HUES64 (cell line): Measurements from ENCODE around the gene INHBB.
"Not testable (repeated sequence)": the region's sequence is repeated elsewhere in the genome, so short reads cannot be mapped to it uniquely, and the experiment has no call there.

Experiments used
- H3K27ac ChIP-seq: 2 replicates; pipeline ENCODE4 v1.7.0; 2013; ENCODE audit warnings: low read depth, low read length, inconsistent platforms
- H3K27me3 ChIP-seq: 2 replicates; pipeline ENCODE4 v1.6.1; 2013; ENCODE audit warnings: mild to moderate bottlenecking, low read length; ENCODE audit not compliant: insufficient read depth
- H3K36me3 ChIP-seq: 2 replicates; pipeline ENCODE4 v1.6.1; 2013; ENCODE audit warnings: mild to moderate bottlenecking, low read length; ENCODE audit not compliant: insufficient read depth
- H3K4me1 ChIP-seq: 2 replicates; pipeline ENCODE4 v1.6.1; 2013; ENCODE audit warnings: mild to moderate bottlenecking, low read length, moderate library complexity; ENCODE audit not compliant: insufficient read depth
- H3K4me3 ChIP-seq: 2 replicates; pipeline ENCODE4 v1.5.1; 2013; ENCODE audit warnings: mild to moderate bottlenecking, low read length, moderate library complexity
- H3K9ac ChIP-seq: 2 replicates; pipeline ENCODE4 v1.6.1; 2013; ENCODE audit warnings: mild to moderate bottlenecking, low read depth, low read length
- H3K9me3 ChIP-seq: 2 replicates; pipeline ENCODE4 v1.6.1; 2013; ENCODE audit warnings: low read depth, low read length; ENCODE audit not compliant: insufficient read depth
- WGBS: fragments of 150-250, 120-280 bp; methylation state at CpG from one replicate; pipeline ENCODE4 v1.1.7; 2013; ENCODE audit warnings: missing lambda C conversion rate; 5-methylcytosine and 5-hydroxymethylcytosine counted together

The INHBB gene

DNA sequence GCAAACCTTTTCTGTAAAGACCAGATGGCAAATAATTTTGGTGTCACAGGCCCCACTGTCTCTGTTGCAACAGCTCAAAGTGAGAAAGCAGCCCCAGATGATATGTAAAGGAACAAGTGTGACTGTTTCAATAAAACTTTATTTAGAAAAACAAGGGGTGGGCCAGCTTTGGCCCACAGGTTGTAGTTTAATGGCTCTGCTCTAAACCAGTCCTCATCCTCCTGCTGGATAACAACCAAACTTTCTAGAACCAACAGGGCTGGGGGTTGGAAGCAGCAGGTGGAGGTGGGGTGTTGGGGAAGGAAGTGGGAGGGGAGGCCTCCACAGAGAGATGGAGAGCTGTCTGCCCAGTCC lies 28.8 kb upstream of the INHBB start:
- Histone ChIP-seq H3K9me3 (no peaks in the 10 kb centered on the region), H3K36me3 (no peaks in the 10 kb centered on the region), H3K9ac (no peak overlapping the region), H3K27ac (no peak overlapping the region), H3K4me1 (no peaks in the 10 kb centered on the region), H3K4me3 (no peak overlapping the region), H3K27me3 (peaks cover 34% of the 10 kb centered on the region)

DNA sequence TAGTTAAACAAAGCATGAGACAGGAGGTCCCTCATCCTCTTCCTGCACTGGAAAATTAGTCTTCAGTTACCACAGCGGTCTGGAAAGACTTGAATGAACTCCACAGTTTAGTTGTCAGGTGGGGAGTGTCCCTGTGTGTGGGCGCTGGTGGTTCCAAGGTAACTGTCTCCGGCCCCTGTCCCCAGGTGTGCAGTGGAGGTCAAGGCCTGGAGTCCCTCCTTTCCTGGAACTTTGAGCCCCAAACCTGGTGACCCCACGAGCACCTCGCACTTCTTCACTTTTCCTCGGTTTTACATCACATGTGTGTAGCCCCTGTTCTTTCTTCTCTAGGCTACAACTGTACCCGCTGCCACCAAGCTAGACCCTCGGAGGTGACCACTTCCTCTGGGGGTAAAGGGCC lies 28.0 kb upstream of the INHBB start:
- 95% methylated on average over 8 of the region's 8 CpGs for WGBS

DNA sequence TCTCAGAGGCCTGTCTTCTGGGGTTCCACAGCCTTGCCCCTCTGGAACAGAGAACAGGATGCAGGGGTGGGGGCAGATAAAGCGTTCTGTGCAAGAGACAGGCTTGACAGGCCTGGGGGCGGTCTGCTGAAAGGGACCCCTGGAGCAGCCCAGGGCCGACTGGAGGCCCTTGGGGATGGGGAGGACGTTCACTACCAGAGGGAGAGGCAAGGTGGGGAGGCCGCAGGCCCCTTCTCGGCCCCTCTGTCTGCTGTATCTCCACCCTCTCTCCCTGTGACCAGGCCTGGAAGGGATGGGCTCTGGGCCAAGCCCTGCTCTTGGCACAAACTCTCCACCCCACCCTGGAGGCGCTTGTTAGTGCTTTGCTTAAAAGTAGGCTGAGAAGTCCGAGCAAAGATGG lies 27.3 kb upstream of the INHBB start:
- peaks cover 22% of the 10 kb centered on the region for H3K27me3 ChIP-seq
- H3K27ac ChIP-seq, result no peak overlapping the region
- H3K36me3 ChIP-seq, result no peaks in the 10 kb centered on the region
- WGBS, result 79% methylated on average over 7 of the region's 8 CpGs
- no peaks in the 10 kb centered on the region for H3K9me3 ChIP-seq
- H3K4me1 ChIP-seq, result no peaks in the 10 kb centered on the region
- H3K4me3 ChIP-seq, result no peak overlapping the region
- no peak overlapping the region for H3K9ac ChIP-seq

More for the DNA sequence above, 28.0 kb upstream of the INHBB start:
- Histone ChIP-seq H3K4me1 (no peaks in the 10 kb centered on the region), H3K36me3 (no peaks in the 10 kb centered on the region), H3K27me3 (peaks cover 27% of the 10 kb centered on the region), H3K9me3 (no peaks in the 10 kb centered on the region), H3K27ac (no peak overlapping the region), H3K9ac (no peak overlapping the region), H3K4me3 (no peak overlapping the region)

DNA sequence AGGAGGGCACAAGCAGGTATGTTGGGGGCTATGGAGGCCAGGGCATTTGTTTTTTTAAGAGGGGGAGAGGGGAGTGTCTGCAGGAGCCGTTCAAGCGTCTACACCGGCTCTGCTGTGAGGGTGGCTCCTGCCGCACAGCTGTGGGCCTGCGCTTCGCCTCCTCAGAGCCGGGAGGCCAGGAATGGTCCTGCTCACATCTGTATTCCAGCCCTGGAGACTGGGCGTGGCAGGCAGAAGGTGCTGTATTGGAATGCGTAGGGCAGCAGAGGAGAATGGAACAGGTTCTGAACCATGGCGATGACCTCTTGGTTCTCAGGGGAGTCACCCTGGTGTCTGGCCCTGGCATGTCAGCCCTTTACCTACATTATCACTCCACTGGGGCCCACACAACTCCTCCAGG lies 26.8 kb upstream of the INHBB start:
- Histone ChIP-seq H3K9ac (no peak overlapping the region), H3K27me3 (peaks cover 17% of the 10 kb centered on the region), H3K4me3 (no peak overlapping the region), H3K9me3 (no peaks in the 10 kb centered on the region), H3K4me1 (no peaks in the 10 kb centered on the region), H3K27ac (no peak overlapping the region), H3K36me3 (no peaks in the 10 kb centered on the region)
- WGBS, result 91% methylated on average over 10 of the region's 10 CpGs

DNA sequence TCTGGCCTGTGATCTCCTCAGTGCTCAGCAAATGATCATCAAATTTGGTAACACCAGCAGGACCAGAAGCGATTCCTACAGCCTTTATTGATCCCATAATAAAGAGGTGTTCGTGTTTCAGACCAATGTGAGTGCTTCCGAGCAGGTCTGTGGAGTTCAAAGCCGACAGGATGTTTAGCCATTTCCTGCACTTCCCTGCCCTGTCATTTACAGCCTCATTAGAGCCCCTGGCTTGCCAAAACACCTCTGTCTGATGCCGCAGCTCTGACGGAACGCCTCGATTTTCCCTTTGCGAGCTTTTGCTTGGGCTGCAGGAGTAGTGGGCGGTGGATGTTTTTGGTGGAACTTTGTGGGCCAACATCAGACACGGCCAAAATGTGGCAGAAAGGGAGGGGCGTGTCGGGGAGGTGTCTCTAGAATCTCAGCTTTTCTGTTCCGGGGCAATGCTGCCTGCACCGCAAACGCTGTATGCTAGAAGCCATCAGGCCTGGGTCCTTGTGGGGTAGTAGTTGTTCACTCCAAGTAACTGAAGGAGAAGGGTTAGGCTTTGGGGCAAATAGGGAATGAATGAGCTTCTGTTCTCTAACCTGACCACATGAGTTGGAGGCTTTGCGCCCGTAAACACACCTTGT lies 26.1 kb upstream of the INHBB start:
- WGBS, result 87% methylated on average over 18 of the region's 18 CpGs
- Histone ChIP-seq H3K27me3 (peaks cover 10% of the 10 kb centered on the region), H3K9ac (no peak overlapping the region), H3K36me3 (no peaks in the 10 kb centered on the region), H3K9me3 (no peaks in the 10 kb centered on the region), H3K4me1 (no peaks in the 10 kb centered on the region), H3K27ac (no peak overlapping the region), H3K4me3 (no peak overlapping the region)

DNA sequence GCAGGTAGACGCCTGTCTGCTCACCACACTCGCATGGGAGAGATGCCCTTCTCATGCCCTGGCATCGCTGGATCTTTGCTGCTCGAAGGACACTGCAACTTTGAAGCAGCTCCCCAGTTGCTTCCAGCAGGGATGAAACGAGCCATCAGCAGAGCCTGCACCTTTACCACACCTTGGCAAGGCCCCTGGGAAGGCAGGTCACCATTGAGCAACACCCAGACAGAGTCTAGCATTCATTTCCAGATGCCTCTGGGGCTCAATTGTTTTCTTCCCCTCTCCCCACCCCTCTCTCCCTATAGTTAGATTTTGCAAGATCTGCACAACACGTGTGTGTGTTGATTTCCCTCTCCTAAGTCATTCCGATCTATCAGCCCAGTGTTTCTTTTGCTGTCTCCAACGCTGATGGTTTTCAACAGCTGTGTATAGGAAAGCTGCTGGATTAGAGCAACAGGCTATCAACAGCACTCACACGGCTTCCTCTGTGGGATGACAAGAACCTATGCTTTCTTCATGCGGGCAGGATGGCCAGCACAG lies 25.6 kb upstream of the INHBB start:
- H3K27me3 ChIP-seq, result peaks cover 4% of the 10 kb centered on the region
- no peak overlapping the region for H3K27ac ChIP-seq
- no peaks in the 10 kb centered on the region for H3K36me3 ChIP-seq
- no peak overlapping the region for H3K4me3 ChIP-seq
- no peaks in the 10 kb centered on the region for H3K4me1 ChIP-seq
- no peak overlapping the region for H3K9ac ChIP-seq
- no peaks in the 10 kb centered on the region for H3K9me3 ChIP-seq
- 91% methylated on average over 10 of the region's 10 CpGs for WGBS

DNA sequence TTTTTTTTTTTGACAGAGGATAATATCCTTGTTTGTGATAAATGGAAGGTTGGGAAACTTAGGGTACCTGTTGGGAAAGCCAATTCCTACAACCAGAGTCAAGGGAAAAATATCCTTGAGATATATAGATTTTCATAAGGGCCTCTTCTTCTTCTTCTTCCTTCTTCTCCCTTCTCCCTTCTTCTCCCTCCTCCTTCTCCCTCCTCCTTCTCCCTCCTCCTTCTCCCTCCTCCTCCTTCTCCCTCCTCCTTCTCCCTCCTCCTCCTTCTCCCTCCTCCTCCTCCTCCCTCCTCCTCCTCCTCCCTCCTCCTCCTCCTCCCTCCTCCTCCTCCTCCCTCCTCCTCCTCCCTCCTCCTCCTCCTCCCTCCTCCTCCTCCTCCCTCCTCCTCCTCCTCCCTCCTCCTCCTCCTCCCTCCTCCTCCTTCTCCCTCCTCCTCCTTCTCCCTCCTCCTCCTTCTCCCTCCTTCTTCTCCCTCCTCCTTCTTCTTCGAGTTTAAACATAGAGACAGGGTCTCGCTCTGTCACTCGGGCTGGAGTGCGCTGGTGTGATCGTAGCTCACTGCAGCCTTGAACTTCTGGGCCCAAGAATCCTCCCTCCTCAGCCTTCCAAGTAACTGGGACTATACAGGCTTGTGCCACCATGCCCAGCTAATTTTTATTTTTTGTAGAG lies 24.9 kb upstream of the INHBB start:
- not testable (repeated sequence) for H3K9ac ChIP-seq
- WGBS, result 93% methylated on average over 5 of the region's 5 CpGs

DNA sequence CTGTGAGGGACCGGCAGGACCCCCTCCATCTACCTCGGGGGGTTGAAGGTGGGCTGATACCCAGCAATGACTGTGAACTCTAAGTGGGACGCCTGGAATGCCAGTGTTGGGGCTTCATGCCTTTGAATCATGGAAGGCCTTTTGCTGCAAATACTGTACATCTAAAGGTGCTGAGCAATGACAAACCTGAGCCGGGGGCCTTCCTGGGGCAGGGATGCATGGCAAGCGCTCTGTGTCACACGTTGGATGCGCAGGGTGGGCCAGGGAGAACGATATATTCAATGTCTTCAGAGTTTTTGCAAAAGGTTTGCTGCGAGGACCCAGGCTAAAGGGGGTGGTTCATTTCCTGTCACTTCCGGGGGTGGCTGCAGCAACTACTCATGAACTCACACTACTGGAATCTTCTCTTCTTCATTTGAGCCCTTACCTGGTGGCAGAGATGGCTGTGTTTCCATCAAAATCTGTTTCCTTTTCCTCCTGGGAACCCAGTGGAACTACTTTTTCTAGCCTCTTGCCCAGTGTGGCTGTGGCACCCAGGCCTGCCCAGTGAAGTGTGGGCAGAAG lies 24.1 kb upstream of the INHBB start:
- 92% methylated on average over 10 of the region's 10 CpGs for whole genome bisulfite sequencing
- Histone ChIP-seq H3K4me3 (no peak overlapping the region), H3K9ac (no peak overlapping the region), H3K27ac (no peak overlapping the region), H3K4me1 (no peaks in the 10 kb centered on the region), H3K9me3 (no peaks in the 10 kb centered on the region), H3K27me3 (peaks cover 3% of the 10 kb centered on the region), H3K36me3 (no peaks in the 10 kb centered on the region)

More for the DNA sequence above, 24.9 kb upstream of the INHBB start:
- not testable (repeated sequence) for H3K4me1 ChIP-seq, H3K36me3 ChIP-seq, H3K27ac ChIP-seq, H3K9me3 ChIP-seq, H3K27me3 ChIP-seq, H3K4me3 ChIP-seq

DNA sequence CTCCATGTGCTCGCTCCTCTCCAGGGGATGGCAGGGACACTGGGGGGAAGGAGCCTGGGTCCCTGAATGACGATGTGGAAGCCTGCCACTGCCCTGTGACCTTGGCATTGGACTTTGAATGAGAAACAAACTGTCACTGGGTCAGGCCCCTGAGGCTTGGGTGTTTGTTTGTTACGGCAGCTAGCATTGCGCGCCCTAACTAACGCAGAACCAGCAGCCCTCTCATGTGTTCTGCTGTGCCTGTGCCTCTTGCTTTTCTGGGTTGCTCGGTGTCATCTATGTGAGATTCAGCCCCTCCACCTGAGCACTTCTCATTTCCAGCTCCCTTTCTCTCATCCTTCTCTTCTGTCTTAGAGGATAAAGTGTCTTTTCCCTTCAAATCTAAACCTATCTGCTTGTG lies 23.6 kb upstream of the INHBB start:
- H3K27me3 ChIP-seq, result peaks cover 3% of the 10 kb centered on the region
- no peaks in the 10 kb centered on the region for H3K4me1 ChIP-seq
- H3K9me3 ChIP-seq, result no peaks in the 10 kb centered on the region
- no peak overlapping the region for H3K27ac ChIP-seq
- no peak overlapping the region for H3K4me3 ChIP-seq
- no peaks in the 10 kb centered on the region for H3K36me3 ChIP-seq
- 96% methylated on average over 7 of the region's 7 CpGs for WGBS
- H3K9ac ChIP-seq, result no peak overlapping the region

DNA sequence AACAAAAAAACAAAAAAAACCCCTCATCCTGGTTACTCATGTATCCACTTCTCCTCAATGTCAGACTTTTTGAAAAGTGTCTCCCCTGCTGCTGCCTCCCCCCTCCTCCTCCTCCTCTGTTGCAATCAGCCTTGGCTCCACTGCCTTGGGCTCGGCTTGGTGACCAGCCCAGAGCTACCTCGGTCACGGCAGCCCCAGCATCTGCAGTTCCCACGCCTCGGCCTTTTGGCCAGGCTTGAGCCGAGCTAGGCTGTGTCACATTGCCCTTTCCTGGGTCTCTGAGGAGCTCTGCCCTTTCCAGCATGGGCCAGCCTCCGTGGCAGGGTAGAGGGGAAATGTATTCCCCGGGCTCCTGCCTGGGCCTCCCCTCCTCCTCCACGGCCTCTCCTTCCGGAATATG lies 22.7 kb upstream of the INHBB start:
- H3K36me3 ChIP-seq, result no peaks in the 10 kb centered on the region
- no peak overlapping the region for H3K9ac ChIP-seq
- H3K4me1 ChIP-seq, result no peaks in the 10 kb centered on the region
- H3K27me3 ChIP-seq, result peaks cover 3% of the 10 kb centered on the region
- no peak overlapping the region for H3K4me3 ChIP-seq
- 90% methylated on average over 10 of the region's 10 CpGs for WGBS
- no peak overlapping the region for H3K27ac ChIP-seq
- H3K9me3 ChIP-seq, result no peaks in the 10 kb centered on the region

DNA sequence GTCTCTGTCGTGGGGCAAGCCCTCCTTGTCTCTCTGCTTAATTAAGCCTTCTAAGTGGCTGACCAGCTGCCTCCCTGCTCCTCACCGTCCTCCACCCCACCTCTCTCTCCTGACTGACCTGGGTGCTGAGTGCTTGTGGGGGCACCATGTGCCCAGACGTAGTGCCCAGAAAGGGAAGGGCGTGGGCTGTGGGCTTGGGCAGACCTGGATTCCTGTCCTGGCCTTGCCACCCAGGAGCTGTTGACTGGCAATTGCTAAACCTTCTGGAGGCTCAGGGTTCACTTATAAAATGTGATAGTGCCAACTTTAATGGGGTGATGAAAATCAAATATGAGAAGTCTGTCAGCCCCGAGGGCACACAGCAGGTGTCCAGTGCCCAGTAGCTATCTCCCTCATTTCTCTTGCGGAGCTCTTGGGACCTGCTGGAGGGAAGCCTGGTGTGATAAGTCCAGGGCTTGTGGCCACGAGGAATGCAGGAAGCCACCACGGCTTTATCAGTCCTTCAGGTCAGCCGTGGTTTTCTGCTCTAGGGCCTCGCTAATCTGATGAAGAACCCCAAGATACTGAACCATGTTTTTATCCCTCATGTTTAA lies 22.0 kb upstream of the INHBB start:
- H3K4me1 ChIP-seq, result no peaks in the 10 kb centered on the region
- no peaks in the 10 kb centered on the region; the same call in none of the 2 replicates for H3K27me3 ChIP-seq
- H3K27ac ChIP-seq, result no peak overlapping the region
- no peak overlapping the region for H3K9ac ChIP-seq
- 93% methylated on average over 9 of the region's 10 CpGs for WGBS
- no peak overlapping the region for H3K4me3 ChIP-seq
- H3K36me3 ChIP-seq, result no peaks in the 10 kb centered on the region
- H3K9me3 ChIP-seq, result no peaks in the 10 kb centered on the region
